ENCODE data around the gene RREB1.
A peak's percentile ranks its signal among the peaks of the same experiment; 100 is the strongest.

The RREB1 gene

GRCh38 chr6:7101290-7101689 is 6.5 kb upstream of the RREB1 start:
- no peak for TF ChIP-seq CTCF (IDR thresholded peaks at IDR 0.05; ENCODE audit: low read depth, low read length, missing control alignments)
- in situ Hi-C loops (cut with HindIII; ENCODE audit: low pct_ligation_motif_present, low sequenced_read_pairs) = no loop called here
- Histone ChIP-seq H3K36me3 (replicated peaks) (no peaks in the 10 kb centered on the region), H3K27ac (no peak overlapping the region), H3K4me3 (ENCODE audit: low read depth, low read length) (no peak overlapping the region), H3K27me3 (replicated peaks) (no peaks in the 10 kb centered on the region)
- no peak for DNase-seq

GRCh38 chr6:7104752-7105151 is 3.0 kb upstream of the RREB1 start:
- no peak overlapping the region for H3K27ac ChIP-seq
- H3K27me3 ChIP-seq (replicated peaks) = no peaks in the 10 kb centered on the region
- H3K36me3 ChIP-seq (replicated peaks) = no peaks in the 10 kb centered on the region
- DNase-seq = no peak
- TF ChIP-seq CTCF (IDR thresholded peaks at IDR 0.05; ENCODE audit: low read depth, low read length, missing control alignments) = no peak
- in situ Hi-C loops (cut with HindIII; ENCODE audit: low pct_ligation_motif_present, low sequenced_read_pairs) = no loop called here
- H3K4me3 ChIP-seq (ENCODE audit: low read depth, low read length) = no peak overlapping the region

- Histone ChIP-seq H3K27me3 (replicated peaks) (no peaks in the 10 kb centered on the region), H3K36me3 (replicated peaks) (no peaks in the 10 kb centered on the region), H3K4me3 (ENCODE audit: low read depth, low read length) (peak overlapping the region; percentile 93), H3K27ac (peak overlapping the region; percentile 16)
- no peak for TF ChIP-seq CTCF (IDR thresholded peaks at IDR 0.05; ENCODE audit: low read depth, low read length, missing control alignments)
- peak; percentile 12 for DNase-seq
- in situ Hi-C loops (cut with HindIII; ENCODE audit: low pct_ligation_motif_present, low sequenced_read_pairs) = no loop called here
Measured at GRCh38 chr6:7106215-7106751, 1.5 kb upstream of the RREB1 start.

GRCh38 chr6:7106752-7107577 is 796 bp upstream of the RREB1 start:
- Histone ChIP-seq H3K4me3 (ENCODE audit: low read depth, low read length) (peak overlapping the region; percentile 93), H3K27me3 (replicated peaks) (no peaks in the 10 kb centered on the region), H3K36me3 (replicated peaks) (no peaks in the 10 kb centered on the region), H3K27ac (peak overlapping the region; percentile 71)
- peak; percentile 55 for TF ChIP-seq CTCF (IDR thresholded peaks at IDR 0.05; ENCODE audit: low read depth, low read length, missing control alignments)
- in situ Hi-C loops (cut with HindIII; ENCODE audit: low pct_ligation_motif_present, low sequenced_read_pairs) = no loop called here
- DNase-seq = peak; percentile 1

GRCh38 chr6:7108196-7108963 is 619 bp downstream of the RREB1 start:
- DNase-seq = peak; percentile 34
- H3K4me3 ChIP-seq (ENCODE audit: low read depth, low read length) = peak overlapping the region; percentile 93
- H3K36me3 ChIP-seq (replicated peaks) = no peaks in the 10 kb centered on the region
- in situ Hi-C loops (cut with HindIII; ENCODE audit: low pct_ligation_motif_present, low sequenced_read_pairs) = no loop called here
- no peak for TF ChIP-seq CTCF (IDR thresholded peaks at IDR 0.05; ENCODE audit: low read depth, low read length, missing control alignments)
- no peaks in the 10 kb centered on the region for H3K27me3 ChIP-seq (replicated peaks)
- H3K27ac ChIP-seq = peak overlapping the region; percentile 71
